Upper lobe of right lung (tissue), 1 donor: Measurements from ENCODE around the gene HYAL3. TPM values are rescaled to one million over a fixed set of nuclear protein-coding genes. Genes with fewer than 3 reads are reported as not detected.

Experiments
- ATAC-seq: fragments of 200-7000 bp; cut with Tn5 transposase; one replicate; pipeline ENCODE4 v1.9.1; 2020; ENCODE audit warnings: mild to moderate bottlenecking, moderate library complexity
- DNase-seq: peaks from one replicate; pipeline ENCODE4 v3.0.0-alpha.2; 2020
- H3K27ac ChIP-seq: fragments of 200-600 bp; one replicate; pipeline ENCODE4 v1.8.0; 2022
- H3K27me3 ChIP-seq: fragments of 200-600 bp; one replicate; pipeline ENCODE4 v1.8.0; 2022; ENCODE audit warnings: mild to moderate bottlenecking
- H3K36me3 ChIP-seq: fragments of 200-600 bp; one replicate; pipeline ENCODE4 v1.8.0; 2022
- H3K4me1 ChIP-seq: fragments of 200-600 bp; one replicate; pipeline ENCODE4 v1.8.0; 2022
- H3K4me3 ChIP-seq: fragments of 200-600 bp; one replicate; pipeline ENCODE4 v1.8.0; 2022; ENCODE audit warnings: mild to moderate bottlenecking
- H3K9me3 ChIP-seq: fragments of 200-600 bp; one replicate; pipeline ENCODE4 v1.8.0; 2022
- intact Hi-C: fragments of 100-400 bp; cut with DNase I; formaldehyde crosslinking; loops from one replicate; pipeline ENCODE4 v1.11.0; 2022
- total RNA-seq: library from RNA; stranded (reverse); fragmentation: NEBNext Ultra II Directional; extraction: Animal tissue kit (Norgen Biotek cat#: 25700); gene quantifications from one replicate; pipeline ENCODE4 v1.2.1, GENCODE V29; 2021
- TF ChIP-seq, protein P1 (sequence below): fragments of 200-600 bp; IDR thresholded peaks from one replicate; pipeline ENCODE4 v1.8.0; 2022; ENCODE audit warnings: antibody characterized with exemption
- donor health status: DM: no; HTN: yes; CAD: no; lungs with severe emphysema.

HYAL3 gene
- total RNA-seq, 1 donor from 2014 or later = 2.8 TPM

DNA sequence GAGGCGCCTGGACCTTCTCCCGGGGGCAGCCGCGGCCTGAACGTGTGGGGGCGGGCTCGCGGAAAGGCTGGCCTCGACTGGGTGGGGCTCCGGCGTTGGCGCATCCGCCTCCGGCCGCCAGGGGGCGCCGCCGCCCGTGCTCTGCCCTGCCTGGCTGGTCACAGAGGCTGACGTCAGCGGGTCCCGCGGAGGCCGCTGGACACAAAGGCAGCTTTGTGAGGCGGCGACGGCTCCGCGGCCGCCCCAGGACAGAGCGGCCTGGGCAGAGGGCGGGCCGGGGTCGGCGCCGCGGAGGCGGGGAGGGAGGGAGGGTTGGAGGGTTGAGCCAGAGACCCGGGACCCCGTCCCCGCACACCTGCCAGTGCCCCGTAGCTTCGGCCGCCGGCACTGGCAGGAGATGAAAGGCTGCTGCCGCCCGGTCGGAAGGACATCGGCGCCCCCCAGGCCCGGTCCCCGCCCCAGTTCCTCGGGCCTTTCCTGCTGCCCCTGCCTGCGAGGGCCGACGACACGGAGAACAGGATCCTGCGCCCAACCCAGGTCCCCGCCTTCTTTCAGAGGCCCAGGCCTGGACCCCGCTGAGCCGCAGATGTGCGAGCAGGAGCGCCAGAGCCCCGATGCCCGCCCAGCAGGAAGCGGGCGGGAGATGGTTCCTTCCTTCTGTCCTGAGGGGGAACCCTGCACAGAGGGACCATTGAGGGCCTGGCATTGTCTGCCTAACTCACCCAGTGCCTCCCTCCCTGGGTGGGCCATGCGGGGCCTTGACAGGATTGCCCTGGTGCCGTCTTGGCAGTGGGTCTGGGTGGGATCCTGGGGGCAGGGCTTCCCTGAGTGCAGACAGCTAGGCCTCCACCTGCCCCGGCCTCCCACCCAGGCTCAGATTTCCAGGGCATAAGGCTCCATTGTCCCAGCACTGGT lies 38.9 kb downstream of the HYAL3 start:
- Histone ChIP-seq H3K27me3 (no peaks in the 10 kb centered on the region), H3K36me3 (peaks cover 40% of the 10 kb centered on the region), H3K9me3 (no peaks in the 10 kb centered on the region), H3K4me3 (peak overlapping the region; percentile 66), H3K4me1 (peaks cover 44% of the 10 kb centered on the region), H3K27ac (peak overlapping the region; percentile 96)
- DNase-seq = peak; percentile 97
- intact Hi-C loops = no loop called here
- peak; percentile 85 for ATAC-seq
- TF ChIP-seq, protein P1, sequence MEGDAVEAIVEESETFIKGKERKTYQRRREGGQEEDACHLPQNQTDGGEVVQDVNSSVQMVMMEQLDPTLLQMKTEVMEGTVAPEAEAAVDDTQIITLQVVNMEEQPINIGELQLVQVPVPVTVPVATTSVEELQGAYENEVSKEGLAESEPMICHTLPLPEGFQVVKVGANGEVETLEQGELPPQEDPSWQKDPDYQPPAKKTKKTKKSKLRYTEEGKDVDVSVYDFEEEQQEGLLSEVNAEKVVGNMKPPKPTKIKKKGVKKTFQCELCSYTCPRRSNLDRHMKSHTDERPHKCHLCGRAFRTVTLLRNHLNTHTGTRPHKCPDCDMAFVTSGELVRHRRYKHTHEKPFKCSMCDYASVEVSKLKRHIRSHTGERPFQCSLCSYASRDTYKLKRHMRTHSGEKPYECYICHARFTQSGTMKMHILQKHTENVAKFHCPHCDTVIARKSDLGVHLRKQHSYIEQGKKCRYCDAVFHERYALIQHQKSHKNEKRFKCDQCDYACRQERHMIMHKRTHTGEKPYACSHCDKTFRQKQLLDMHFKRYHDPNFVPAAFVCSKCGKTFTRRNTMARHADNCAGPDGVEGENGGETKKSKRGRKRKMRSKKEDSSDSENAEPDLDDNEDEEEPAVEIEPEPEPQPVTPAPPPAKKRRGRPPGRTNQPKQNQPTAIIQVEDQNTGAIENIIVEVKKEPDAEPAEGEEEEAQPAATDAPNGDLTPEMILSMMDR = peak; percentile 95

- Histone ChIP-seq H3K36me3 (peaks cover 46% of the 10 kb centered on the region), H3K9me3 (no peaks in the 10 kb centered on the region), H3K4me3 (peak overlapping the region; percentile 66), H3K27me3 (no peaks in the 10 kb centered on the region), H3K4me1 (peaks cover 40% of the 10 kb centered on the region), H3K27ac (peak overlapping the region; percentile 96)
- DNase-seq = no peak
- intact Hi-C loops = no loop called here
- no peak for ATAC-seq
- TF ChIP-seq, protein P1 = no peak
These were observed 39.7 kb downstream of the HYAL3 start for GRCh38 chr3:50259432-50260026.

DNA sequence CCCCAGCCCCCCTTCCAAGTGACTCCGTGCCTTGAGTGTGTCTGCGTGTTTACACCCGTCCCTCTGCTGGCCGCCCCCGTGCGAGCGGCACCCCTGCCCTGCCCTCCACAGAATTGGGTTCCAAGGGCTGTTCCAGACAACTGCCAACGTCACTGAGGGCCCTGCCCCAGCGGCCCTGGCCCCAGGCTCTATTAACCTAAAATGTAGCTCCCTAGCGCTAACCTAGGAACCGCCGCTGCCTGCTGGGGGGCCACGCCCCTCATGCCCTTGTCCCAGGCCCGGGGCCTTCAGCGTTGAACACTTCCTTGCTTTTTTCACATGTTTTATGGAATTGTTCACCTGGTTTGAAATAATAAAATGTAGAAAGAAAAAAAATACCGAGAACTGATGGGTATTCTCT lies 40.2 kb downstream of the HYAL3 start:
- Histone ChIP-seq H3K36me3 (peaks cover 51% of the 10 kb centered on the region), H3K27me3 (no peaks in the 10 kb centered on the region), H3K27ac (peak overlapping the region; percentile 96), H3K4me3 (no peak overlapping the region), H3K9me3 (no peaks in the 10 kb centered on the region), H3K4me1 (peaks cover 40% of the 10 kb centered on the region)
- ATAC-seq = no peak
- TF ChIP-seq, protein P1 = no peak
- intact Hi-C loops = no loop called here
- no peak for DNase-seq

- Histone ChIP-seq H3K36me3 (peaks cover 60% of the 10 kb centered on the region), H3K4me1 (peaks cover 34% of the 10 kb centered on the region), H3K27me3 (no peaks in the 10 kb centered on the region), H3K4me3 (no peak overlapping the region), H3K27ac (peak overlapping the region; percentile 96), H3K9me3 (no peaks in the 10 kb centered on the region)
- TF ChIP-seq, protein P1 = no peak
- intact Hi-C loops = no loop called here
- DNase-seq (no peak), ATAC-seq (no peak)
These were observed 41.0 kb downstream of the HYAL3 start for GRCh38 chr3:50258029-50258680.

DNA sequence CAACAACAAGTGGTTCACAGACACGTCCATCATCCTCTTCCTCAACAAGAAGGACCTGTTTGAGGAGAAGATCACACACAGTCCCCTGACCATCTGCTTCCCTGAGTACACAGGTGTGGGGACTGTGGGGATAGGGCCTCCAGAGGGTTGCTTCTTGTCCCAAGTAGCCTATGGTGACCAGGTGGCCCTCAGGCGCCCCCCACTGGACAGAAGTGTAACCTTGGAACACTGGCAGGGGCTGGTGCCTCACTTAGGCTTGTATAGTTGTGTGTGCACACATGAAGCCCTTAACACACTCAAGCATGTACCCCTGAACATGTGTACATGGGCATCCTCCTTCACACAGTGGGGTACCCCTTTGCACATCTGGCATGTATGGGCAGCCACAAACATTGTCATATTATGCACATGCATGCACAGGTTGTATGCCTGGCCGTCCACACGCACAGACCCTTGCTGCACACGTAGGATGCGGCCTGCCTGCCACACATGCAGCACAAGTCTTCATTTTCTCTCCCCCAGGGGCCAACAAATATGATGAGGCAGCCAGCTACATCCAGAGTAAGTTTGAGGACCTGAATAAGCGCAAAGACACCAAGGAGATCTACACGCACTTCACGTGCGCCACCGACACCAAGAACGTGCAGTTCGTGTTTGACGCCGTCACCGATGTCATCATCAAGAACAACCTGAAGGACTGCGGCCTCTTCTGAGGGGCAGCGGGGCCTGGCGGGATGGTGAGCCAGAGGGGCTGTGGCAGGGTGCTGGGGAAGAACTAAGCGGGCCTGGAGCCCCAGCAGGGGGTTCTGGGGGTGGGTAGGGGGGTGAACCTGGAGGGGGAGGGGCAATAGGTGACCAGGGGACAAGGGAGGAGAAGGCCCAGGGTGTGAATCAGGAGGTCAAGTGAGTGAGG lies 42.0 kb downstream of the HYAL3 start:
- Histone ChIP-seq H3K4me3 (no peak overlapping the region), H3K4me1 (peaks cover 39% of the 10 kb centered on the region), H3K36me3 (peaks cover 69% of the 10 kb centered on the region), H3K9me3 (no peaks in the 10 kb centered on the region), H3K27ac (peak overlapping the region; percentile 66), H3K27me3 (no peaks in the 10 kb centered on the region)
- TF ChIP-seq, protein P1 = peak; percentile 54
- no peak for DNase-seq
- ATAC-seq = no peak
- intact Hi-C loops = no loop called here
